Urothelium cell line (cell line): ENCODE results near the gene ITPK1.

Experiments
- DNase-seq: peaks from one replicate; pipeline ENCODE4 v3.0.0; 2011; ENCODE audit warnings: low spot score, mixed read lengths
- FAIRE-seq: peaks from 2 replicates; lab custom pipeline; 2011; peaks lifted over from hg19 to GRCh38; lab: Jason Lieb, UNC

Gene ITPK1

DNA sequence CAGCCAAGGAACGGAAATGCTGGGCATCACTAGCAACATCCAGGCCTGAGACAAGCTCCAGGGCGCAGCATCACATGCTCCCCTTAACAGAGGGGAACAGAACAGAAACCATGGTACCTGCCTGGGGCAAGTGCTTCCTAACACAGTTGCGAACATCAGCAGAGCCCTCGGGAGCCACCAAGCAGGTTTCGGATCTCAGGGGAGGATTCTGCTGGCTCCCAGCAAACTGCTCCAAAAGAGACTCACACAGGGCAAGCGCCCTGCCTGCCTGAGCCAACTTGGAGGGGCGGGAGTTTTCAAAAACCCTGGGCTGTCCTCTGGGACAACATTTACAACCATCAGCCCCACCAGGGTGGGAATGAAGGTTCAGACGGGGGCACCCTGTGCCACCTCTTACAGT, 173.1 kb downstream of the ITPK1 start:
- FAIRE-seq, result no peak
- DNase-seq, result no peak

DNA sequence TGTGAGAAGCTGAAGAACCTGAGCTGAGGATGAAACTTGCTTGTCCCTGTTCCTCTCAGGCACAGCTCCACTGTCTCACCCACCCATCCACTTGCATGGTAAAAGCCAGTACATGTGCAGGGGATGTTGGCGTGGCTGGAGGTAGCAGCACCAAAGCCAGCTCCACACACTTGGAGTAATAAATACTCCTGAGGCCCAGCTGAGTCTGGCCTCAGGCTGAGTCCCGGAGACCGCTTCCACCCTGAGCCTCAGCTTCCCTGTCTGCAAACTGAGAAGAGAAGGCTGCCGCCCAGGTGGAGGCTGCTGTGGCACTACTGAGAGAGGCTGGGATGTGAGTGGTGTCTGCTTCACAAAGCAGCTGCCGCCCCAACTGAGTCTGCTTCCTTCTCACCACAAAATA, 173.6 kb downstream of the ITPK1 start:
- FAIRE-seq (no peak), DNase-seq (no peak)

DNA sequence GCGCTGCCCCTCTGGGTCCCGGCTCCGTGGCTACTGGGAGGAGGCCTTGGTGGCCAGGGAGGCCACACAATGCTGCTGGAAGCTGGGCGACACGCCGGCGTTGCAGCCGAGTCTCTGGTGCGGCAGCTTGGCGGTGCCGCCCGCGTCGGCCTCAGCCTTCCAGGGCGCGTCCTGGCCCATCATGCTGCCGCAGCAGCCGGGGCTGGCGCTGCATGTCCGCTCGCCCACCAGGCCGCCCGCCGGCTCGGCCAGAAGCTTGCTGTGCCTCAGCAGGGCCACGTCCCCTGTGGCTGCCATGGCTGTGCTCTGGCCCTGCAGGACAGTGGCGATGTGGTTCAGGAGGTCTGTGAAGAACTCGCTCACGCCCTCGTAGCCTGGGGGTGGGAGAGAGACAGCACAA, 174.2 kb downstream of the ITPK1 start:
- FAIRE-seq (no peak), DNase-seq (no peak)

DNA sequence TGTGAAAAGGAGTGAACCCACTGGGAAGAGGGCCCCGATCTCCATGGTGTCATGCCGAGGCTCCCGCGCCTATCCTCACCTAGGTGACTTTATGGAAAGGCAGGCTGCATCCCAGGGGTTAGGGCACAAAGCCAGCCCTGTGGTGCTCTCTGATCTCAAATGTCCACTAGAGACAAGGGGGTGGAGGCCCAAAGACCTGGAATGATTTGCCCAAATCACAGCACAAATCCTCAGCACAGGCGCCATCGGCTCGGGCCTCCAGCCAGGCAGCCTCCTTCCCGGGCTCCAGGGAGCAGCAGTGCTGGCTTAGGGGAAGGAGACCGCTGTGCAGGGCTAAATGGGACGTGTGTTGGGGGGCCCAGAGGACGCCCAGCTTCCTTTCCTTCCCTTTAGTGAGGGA, 175.2 kb downstream of the ITPK1 start:
- no peak for DNase-seq
- FAIRE-seq, result no peak

DNA sequence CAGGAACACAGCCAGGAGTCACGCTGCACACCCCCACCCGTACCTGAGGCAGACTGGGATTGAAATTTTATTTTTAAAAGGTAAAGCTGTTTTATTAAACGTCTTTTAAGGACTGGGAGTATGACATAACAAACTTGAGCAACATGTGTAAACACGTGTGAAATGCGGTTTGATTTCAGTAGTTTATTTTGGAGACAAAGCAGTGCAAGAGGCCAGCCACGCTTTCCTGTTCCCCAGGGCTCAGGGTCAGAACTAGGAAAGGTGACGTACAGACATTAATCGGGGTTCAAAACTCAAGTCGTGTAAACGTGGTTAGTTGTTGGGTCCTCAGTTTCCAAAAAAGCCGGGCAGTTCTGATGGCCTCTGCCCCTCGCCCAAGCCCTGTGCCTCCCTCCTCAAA, 176.0 kb downstream of the ITPK1 start:
- FAIRE-seq (no peak), DNase-seq (no peak)

DNA sequence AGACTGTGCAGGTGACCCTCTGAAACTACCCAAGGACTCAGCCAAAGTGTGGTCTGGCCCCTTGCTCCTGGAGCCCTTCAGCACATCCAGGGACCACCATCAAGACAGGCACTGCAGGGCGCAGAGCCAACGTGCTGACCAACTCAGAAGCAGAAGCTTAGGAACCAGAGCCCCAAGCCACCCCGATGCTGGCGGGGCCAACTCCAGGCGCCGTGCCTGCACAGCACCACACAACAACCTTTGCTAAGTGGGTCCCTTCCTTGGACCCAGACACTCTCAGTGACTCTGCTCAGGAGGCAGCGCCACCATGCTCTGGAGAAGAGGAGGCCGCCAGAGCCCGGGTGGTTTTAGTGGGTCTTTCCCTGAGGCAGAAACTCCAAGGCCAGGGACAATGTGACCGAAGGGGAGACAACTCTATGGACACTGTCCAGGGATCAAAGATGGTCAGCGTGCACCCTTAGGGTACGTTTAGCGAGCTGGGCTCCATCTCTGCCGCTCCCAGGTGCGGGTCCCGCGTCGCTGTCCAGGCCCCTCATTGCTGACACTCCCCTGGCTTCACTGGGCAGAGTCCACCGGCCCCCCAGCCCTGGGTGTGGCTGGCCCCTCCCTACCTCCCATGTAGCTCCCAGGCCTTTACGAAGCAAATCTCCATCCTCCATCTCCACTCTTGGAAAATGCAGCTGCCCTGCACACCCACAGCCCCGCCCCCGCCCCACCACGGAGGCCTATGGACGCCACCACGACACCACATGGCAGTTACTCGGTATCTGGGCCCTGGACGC, 176.6 kb downstream of the ITPK1 start:
- FAIRE-seq (no peak), DNase-seq (no peak)

DNA sequence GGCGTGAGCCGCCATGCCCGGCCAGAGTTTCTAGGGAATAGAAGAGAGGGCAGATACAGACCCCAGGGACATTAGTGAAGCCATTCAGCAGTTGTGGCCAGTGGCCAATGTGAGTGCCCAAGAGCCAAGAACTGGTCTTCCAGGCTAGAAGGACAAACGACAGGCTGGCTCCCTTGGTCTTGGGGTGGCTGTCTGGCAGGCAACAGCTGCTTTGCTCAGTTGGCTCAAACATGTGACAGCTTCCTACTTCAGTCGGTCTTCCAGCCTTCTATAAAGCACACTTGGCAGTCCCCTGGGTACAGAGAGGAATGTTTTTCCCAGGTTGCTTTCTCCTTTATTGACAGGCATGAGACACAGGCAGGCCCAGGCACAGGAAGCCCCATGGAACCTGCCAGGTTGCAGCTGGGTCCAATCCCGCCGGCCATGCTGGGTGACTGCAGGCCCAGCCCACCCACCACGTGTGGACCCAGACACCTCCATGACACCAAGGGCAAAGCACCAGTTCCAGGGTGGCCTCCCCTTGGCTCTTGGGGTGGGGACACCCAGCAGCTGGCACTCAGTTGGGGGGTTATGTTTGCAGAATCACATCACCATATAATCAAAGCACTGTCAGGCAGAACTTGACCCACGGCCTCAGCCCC, 177.4 kb downstream of the ITPK1 start:
- FAIRE-seq, result no peak
- no peak for DNase-seq

DNA sequence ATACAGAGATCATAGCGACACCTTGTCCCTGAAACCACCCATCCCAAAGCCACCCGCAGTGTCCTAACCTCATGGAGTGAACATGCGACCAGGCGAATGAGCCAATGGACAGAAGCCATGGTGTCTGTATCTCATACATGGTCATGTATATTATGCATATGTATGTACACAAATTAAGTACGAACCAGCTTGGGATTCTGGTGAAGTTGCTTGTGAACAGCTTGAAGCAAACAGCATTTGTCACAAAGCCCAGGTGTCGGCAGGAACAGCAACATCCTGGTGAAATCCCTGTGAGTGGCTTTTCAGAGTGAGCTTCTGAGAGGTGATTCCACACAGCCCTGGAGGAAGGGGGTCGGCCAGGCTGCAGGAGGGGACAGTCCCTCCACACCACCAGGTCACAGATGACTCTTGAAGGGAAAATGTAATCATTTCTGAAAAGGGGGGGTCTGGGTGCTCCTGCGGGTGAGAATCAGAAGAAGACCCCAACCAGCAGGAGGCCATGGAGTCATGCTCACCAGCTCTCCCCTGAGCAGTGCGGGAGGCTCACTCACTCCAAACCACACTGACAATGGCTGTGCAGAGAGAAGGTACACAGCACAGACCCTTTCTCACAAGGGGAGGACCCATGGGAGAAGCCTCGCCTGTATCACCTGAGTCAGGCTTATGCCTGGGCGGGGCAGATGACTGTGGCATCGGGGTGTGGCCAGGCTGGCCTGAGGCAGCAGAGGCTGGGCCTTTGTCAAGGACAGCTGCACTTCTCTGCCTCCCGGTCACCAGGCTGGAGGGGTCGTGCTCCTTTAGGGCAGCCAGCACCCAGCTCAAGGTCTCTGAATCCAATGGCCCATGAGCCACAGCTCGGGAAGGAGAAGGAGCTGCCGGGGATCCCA, 178.4 kb downstream of the ITPK1 start:
- DNase-seq (no peak), FAIRE-seq (no peak)

DNA sequence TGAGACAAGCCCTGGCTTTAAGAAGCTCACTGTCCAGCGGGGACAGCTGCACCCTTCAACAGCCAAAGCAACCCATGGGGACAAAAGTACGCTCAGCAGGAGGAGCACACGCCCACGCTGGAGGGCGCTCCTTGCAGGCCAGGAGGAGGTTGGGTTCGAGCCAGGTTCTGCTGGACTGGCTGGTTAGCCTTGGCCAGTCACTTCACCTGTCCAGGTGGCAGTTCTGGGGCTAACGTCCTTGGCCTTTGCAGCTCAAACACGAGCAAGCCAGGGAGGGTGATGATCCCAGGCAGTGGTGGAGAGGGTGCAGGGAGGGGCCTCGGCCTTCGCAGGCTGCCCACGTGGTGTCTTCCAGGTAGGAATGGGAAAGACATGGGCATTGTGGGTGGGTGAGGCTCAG, 179.6 kb downstream of the ITPK1 start:
- FAIRE-seq, result no peak

DNA sequence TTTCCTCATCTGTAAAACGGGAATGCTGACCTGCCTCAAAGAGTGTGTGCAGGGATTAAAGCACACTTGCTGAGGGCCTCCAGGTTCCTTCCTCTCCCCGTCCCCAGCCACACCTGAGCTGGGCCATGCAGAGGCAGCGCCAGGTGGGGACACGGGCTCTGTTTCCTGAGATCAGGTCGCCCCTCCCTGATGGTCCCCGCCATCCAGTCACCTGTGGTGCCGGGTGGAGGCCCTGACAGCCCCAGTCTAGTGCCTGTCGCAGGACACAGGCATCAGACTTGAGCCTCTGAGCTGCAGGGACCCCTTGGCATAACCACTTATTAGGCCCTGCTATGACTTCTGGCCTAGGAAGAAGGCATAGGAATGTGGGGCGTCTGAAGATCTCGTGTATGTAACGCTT, 180.3 kb downstream of the ITPK1 start:
- DNase-seq (no peak), FAIRE-seq (no peak)

More for the DNA sequence above, 179.6 kb downstream of the ITPK1 start:
- no peak for DNase-seq

DNA sequence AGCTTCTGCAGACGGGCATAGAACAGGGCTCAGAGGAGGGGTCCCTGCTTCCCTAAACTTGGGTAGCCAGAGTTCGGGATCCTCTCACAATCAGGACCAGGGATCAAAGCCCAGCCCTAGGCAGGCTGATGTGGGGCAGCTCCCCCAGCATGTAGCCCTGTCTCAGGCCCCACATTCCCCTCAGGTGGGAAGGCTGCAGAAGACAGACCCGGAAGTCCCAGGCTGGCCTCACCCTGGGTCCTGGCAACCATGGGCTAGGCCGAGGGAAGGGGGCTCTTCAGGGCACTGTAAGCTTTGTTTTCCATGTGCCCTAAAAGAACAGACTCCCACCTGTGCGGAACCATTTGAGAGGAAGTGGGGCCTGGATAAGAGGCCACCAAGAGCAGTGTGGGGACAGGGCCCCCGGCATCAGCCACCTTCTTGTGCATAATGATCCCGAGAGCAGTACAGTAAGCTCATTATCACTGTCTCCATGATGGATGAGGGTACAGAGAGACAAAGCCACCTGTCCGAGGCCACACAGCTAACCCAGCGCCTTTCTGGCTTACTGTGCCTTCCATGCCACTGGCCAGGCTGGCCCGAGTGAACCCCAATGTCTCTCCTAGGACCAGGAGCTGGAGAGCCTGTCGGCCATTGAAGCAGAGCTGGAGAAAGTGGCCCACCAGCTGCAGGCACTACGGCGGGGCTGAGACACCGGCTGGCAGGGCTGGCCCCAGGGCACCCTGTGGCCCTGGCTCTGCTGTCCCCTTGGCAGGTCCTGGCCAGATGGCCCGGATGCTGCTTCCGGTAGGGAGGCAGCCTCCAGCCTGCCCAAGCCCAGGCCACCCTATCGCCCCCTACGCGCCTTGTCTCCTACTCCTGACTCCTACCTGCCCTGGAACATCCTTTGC, 181.3 kb downstream of the ITPK1 start:
- no peak for FAIRE-seq
- no peak for DNase-seq

DNA sequence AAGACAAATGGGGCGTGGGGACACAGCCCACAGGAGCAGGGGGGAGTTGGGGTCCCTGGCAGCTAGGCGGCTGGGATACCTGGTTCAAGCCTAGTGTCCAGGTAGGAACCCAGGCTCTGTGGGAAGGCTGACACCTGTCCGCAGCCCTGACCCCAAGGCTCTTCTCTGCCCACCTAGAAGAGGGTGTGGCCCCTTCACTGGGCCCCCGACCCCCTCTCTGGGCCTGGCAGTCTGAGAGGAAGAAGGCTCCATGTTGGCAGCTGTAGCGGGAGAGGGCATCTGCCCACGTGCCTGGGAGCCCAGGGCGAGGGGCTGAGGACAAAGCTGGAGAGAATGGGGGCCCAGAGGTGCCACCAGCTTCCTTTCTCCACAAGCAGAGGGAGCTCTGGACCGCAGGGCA, 182.2 kb downstream of the ITPK1 start:
- DNase-seq (no peak), FAIRE-seq (no peak)

DNA sequence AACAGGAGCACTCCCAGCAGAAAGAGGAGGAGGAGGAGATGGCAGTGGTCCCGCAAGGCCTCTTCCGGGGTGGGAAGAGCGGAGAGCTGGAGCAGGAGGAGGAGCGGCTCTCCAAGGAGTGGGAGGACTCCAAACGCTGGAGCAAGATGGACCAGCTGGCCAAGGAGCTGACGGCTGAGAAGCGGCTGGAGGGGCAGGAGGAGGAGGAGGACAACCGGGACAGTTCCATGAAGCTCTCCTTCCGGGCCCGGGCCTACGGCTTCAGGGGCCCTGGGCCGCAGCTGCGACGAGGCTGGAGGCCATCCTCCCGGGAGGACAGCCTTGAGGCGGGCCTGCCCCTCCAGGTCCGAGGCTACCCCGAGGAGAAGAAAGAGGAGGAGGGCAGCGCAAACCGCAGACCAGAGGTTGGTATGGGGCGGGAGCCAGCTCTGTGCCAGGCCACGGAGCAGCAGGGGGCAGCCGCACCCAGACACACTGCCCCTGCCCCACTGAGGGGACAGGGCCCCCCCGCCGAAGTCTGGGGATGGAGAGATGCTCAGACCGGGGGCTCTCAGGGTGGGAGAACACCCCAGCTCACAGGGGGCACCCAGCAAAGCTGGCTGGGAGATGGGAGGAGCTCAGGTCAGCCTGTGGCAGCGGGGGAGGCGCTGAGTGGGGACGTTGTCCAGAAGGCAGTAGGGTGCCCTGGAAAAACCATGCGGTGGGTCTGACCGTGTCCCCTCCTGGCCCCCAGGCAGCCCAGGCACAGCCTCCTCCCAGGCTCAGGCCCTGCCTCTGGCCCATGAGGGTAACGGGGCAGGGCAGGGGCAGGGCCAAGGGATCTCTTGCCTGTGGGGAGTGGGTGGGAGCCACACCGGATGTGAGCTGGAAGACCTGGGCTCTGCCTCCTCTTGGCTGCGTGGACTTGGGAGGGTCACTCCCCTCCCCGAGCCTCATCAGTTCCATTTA, 183.0 kb downstream of the ITPK1 start:
- no peak for FAIRE-seq

DNA sequence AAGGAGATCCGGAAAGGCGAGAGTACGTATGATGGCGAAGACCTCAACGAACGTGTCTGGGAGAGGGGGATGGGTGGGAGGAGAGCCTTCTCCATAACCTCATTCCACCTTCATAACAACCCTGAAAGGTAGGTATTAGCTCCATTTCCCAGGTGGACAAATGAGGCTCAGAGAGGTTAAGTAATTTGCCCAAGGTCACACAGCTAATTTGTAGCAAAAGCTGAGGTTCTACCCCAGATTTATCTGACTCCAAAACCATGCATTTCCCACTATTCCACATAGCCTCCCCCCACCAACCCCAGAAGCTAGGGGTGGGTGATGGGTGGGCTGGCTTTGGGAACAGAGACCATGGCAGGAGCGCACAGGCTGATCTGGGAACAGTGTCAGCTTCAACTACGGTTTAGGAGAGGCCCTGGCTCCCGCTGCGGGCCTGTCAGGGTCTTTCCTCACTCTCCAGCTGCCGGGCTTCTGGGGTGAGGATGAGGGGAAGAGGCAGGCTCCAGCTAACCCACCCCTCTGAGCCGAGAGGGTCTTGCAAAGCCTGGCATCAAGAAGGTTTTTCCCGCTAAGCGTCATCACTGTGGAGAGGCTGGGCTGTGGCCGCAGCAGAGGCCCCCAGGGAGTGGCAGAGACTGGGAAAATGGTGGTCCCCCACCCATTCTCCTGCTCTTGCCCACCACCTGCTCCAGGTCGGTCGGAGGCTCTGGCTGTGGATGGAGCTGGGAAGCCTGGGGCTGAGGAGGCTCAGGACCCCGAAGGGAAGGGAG, 183.9 kb downstream of the ITPK1 start:
- DNase-seq (no peak), FAIRE-seq (no peak)

More for the DNA sequence above, 183.0 kb downstream of the ITPK1 start:
- no peak for DNase-seq

DNA sequence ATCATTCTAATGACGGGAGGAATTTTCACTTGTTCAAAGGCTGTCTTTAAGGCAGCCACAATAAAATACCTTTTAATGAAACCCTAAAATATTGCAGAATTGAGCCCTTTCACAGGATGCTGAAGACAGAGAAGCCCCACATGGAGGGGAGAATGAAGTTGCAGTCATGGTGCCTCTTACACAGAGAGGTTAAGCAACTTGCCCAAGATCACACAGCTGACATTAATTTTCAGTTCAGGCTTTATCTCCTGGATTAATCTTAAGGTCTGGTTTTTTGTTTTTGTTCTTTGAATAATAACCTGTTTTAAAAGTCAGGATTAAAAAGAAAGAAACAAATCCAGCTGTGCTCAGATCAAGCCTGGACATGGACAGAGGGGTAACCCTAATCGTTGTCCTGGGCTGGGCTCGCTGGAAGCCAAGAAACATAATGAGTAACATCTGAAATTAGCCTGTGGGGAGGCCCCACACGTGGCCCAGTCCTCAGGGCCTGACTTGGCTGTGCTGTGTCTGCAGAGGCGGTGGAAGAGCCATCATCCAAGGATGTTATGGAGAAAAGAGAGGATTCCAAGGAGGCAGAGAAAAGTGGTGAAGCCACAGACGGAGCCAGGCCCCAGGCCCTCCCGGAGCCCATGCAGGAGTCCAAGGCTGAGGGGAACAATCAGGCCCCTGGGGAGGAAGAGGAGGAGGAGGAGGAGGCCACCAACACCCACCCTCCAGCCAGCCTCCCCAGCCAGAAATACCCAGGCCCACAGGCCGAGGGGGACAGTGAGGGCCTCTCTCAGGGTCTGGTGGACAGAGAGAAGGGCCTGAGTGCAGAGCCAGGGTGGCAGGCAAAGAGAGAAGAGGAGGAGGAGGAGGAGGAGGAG, 184.8 kb downstream of the ITPK1 start:
- DNase-seq, result no peak
- no peak for FAIRE-seq

DNA sequence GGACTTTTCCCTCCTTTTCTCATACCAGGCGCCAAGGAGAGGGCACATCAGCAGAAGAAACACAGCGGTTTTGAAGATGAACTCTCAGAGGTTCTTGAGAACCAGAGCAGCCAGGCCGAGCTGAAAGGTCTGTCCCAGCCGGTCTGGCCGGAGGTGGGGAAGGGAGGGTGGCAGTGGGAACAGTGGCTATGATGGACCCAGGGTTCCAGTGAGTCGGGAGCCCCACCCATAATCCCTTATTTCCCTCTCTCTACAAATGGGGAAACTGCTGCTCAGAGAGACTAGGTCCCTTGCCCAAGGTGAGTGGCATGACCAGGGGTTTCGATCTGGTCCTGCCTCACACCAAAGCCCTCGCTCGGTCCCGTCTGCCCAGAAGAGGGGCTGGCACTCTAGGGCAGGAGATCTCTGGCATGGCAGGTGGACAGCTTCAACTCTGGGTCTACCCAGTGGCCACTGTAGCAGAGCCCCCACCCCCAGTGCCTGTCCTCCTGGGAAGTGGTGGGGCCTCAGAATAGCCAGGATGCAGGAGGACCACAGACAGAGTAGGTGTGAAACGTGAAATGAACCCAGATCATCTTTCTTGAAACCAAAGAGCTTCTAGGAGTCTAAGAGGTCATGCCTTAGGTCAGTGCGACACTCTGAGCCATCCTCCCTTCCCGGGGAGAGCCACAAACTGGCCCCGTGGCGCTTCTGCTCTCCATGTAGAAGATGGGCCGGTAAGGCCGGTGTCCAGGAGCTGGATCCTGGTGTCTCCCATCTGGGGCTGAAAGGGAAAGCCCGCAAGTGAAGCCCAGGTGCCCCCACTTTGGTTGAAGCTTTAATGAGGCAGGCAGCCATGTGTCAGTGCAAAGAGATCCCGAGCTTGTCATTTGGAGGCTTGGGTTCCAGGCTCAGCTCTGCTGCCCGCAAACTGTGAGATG, 185.8 kb downstream of the ITPK1 start:
- no peak for FAIRE-seq
- DNase-seq, result no peak
